ENCODE data around the gene CYREN.

- TF ChIP-seq EZH2 (IDR thresholded peaks at IDR 0.05; ENCODE audit: low read depth, unreplicated experiment) (no peak), POLR2AphosphoS5 (IDR thresholded peaks at IDR 0.05; ENCODE audit: low read depth) (no peak), CTCF (conservative IDR thresholded peaks at IDR 0.05; ENCODE audit: low read depth in 2 of 2) (no peak), REST (IDR thresholded peaks at IDR 0.05; ENCODE audit: unreplicated experiment) (no peak), ZNF331 (CRISPR knock-in tag; IDR thresholded peaks at IDR 0.05; ENCODE audit: low read depth) (no peak), EZH2phosphoT487 (IDR thresholded peaks at IDR 0.05; ENCODE audit: unreplicated experiment) (no peak), ZNF114 (CRISPR knock-in tag; IDR thresholded peaks at IDR 0.05) (no peak), CREB1 (CRISPR knock-in tag; IDR thresholded peaks at IDR 0.05; ENCODE audit: low read depth) (no peak), NANOG (IDR thresholded peaks at IDR 0.05; ENCODE audit: borderline replicate concordance) (no peak), STAT1 (IDR thresholded peaks at IDR 0.05; ENCODE audit: unreplicated experiment) (no peak), ETS1 (IDR thresholded peaks at IDR 0.05) (no peak), JUNB (IDR thresholded peaks at IDR 0.05; ENCODE audit: unreplicated experiment) (no peak)
These were observed 24.6 kb upstream of the CYREN start for GRCh38 chr7:135195156-135195555.
